Jurkat, Clone E6-1 (cell line): ENCODE measurements around the gene MIA.
"Not testable (repeated sequence)": the region's sequence is repeated elsewhere in the genome, so short reads cannot be mapped to it uniquely, and the experiment has no call there.

ENCODE experiments used
- DNase-seq: peaks from one replicate; pipeline ENCODE4 v3.0.0-alpha.2; 2011; ENCODE audit warnings: low read depth, low spot score
- H3K4me3 ChIP-seq: 2 replicates; pipeline ENCODE4 v1.5.1; 2011; ENCODE audit warnings: mild to moderate bottlenecking, low read length, control low read depth, moderate library complexity

Gene MIA

GRCh38 chr19:40800339-40800996 is 25.1 kb downstream of the MIA start:
- H3K4me3 ChIP-seq, result peak overlapping the region; percentile 83
- DNase-seq, result no peak

GRCh38 chr19:40800997-40801377 is 25.7 kb downstream of the MIA start:
- H3K4me3 ChIP-seq, result no peak overlapping the region
- no peak for DNase-seq

- no peak overlapping the region for H3K4me3 ChIP-seq
- no peak for DNase-seq
Measured at GRCh38 chr19:40801426-40802299, 26.3 kb downstream of the MIA start.

GRCh38 chr19:40802300-40803169 is 27.2 kb downstream of the MIA start:
- no peak overlapping the region for H3K4me3 ChIP-seq
- DNase-seq, result no peak

GRCh38 chr19:40803170-40803856 is 28.0 kb downstream of the MIA start:
- DNase-seq, result no peak
- H3K4me3 ChIP-seq, result no peak overlapping the region

- no peak overlapping the region for H3K4me3 ChIP-seq
- DNase-seq, result peak; percentile 36
Measured at GRCh38 chr19:40803857-40804782, 28.8 kb downstream of the MIA start.

- H3K4me3 ChIP-seq, result no peak overlapping the region
- no peak for DNase-seq
Measured at GRCh38 chr19:40804783-40805242, 29.5 kb downstream of the MIA start.

GRCh38 chr19:40805258-40805868 is 30.0 kb downstream of the MIA start:
- no peak for DNase-seq

GRCh38 chr19:40806423-40807146 is 31.3 kb downstream of the MIA start:
- DNase-seq, result peak; percentile 88
- H3K4me3 ChIP-seq, result no peak overlapping the region

More at GRCh38 chr19:40805258-40805868, 30.0 kb downstream of the MIA start:
- H3K4me3 ChIP-seq, result no peak overlapping the region

- DNase-seq, result no peak
- no peak overlapping the region for H3K4me3 ChIP-seq
Measured at GRCh38 chr19:40807147-40808020, 32.1 kb downstream of the MIA start.

- no peak overlapping the region for H3K4me3 ChIP-seq
- no peak for DNase-seq
Measured at GRCh38 chr19:40808021-40808325, 32.7 kb downstream of the MIA start.

GRCh38 chr19:40808497-40808896 is 33.2 kb downstream of the MIA start:
- DNase-seq, result no peak
- no peak overlapping the region for H3K4me3 ChIP-seq

- DNase-seq, result no peak
- H3K4me3 ChIP-seq, result no peak overlapping the region
Measured at GRCh38 chr19:40809358-40810086, 34.2 kb downstream of the MIA start.

GRCh38 chr19:40810160-40810559 is 34.8 kb downstream of the MIA start:
- H3K4me3 ChIP-seq, result no peak overlapping the region

GRCh38 chr19:40810649-40811408 is 35.5 kb downstream of the MIA start:
- H3K4me3 ChIP-seq, result peak overlapping the region; percentile 13; the same call in 1 of the 2 replicates
- not testable (repeated sequence) for DNase-seq

More at GRCh38 chr19:40810160-40810559, 34.8 kb downstream of the MIA start:
- DNase-seq, result no peak
